ENCODE results near the gene HMGCLL1.

Gene HMGCLL1

DNA sequence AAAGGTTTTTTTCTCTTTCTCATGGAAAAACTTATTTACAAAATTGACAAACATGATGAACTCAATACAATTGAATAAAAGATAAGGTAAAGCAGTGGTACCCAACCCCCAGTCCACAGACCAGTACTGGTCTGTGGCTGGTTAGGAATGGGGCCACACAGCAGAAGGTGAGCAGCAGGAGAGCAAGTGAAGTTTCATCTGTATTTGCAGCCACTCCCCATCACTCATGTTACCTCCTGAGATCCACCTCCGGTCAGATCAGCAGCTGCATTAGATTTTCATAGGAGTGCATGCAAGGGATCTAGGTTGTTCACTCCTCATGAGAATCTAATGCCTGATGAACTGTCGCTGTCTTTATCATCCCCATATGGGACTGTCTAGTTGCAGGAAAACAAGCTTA lies 47.5 kb downstream of the HMGCLL1 start:
- DNase-seq (ENCODE audit: low spot score) = no peak

DNA sequence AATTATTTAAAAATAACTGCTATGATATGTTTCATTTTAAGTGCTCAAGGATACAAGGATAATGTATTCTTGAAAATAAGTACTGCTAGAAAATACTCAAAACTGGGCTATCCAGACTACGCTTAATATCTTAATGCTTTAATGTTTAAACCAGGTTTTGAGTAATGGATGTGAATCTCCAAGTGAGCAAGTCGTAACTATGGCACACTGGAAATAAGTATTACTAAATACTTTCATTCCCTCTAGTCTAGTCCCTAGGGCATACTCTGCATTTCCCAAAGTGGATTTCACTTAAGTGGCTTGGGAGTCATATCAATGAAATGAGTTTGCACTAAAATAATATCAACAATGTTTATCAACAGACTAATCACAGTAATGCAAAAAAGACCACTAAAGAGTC lies 48.1 kb downstream of the HMGCLL1 start:
- DNase-seq (ENCODE audit: low spot score) = no peak

DNA sequence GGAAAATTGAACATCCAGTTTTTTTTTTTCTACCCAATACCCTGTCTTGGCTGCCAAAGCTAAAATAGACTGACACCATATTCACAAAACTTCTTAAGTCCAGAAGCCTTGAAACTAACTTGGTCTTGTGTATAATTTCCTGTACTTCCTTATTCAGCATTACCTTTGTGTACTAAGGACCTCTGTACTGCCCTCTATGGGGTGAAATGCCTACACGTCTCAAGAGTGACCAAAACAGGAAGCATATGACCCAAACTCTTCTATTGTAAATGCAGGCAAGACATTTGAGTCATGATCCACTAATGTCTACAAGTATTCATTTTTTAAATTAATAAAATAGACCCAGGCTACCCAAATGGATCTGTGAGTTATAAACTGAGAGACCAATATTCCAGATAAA lies 50.4 kb downstream of the HMGCLL1 start:
- peak; percentile 0 for DNase-seq (ENCODE audit: low spot score)

DNA sequence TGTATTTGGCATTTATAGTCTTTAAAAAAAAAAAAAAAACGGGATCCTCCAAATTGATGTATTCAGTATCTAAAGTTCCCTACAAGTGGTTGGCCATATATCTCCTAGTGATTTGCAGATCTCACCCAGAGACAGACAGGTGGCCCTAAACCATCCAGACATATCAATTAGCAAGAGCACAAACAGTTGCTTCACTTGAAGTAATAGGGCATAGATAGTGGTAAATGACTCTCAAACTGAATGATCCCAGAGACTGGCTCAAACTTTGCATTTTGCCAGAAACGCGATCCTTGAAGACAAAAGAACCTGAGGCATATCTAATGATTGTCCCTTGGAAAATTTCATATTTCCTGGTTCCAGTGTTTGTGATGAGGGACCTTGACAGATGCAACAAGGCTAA lies 54.6 kb downstream of the HMGCLL1 start:
- DNase-seq (ENCODE audit: low spot score) = no peak

DNA sequence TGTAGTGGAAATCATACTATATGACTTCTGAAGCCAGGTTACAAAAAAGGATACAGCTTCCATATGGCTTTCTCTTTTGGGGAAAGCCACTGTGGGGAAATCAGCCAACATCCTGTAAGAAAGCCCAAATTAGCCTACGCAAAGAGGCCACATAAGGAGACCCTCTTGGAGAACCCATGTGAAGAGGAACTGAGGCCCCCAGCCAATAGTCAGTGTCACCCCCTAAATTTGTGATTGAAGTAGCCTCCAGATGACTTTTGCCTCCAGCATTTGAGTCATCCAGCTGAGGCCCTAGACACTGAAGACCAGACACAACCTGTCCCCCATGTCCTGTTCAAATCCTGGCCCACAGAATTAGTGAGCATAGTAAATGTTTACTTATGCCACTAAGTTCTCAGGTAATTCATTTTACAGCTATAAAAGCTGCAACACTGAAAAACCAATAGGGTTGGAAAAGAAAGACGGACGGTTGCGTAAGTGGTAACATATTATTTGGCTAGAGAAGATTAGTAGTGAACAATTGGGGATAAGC lies 60.4 kb downstream of the HMGCLL1 start:
- no peak for DNase-seq (ENCODE audit: low spot score)

DNA sequence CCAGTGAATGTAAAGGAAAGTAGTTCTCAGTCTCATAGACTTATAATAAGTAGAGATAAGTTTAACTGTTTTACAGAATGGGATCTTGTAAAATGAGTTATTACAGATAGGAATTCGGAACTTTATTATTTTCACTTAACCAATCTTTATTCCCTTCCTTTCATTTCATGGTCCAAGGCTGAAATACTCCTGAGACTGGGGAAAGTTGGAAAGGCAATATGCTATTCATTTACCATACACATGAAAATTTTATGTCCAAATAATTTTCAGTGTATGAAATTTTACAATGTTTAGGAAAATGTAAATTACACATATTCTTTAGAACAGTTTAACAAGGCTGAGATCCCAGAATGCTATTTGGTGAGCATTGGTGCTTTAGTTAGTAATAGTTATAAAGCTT lies 62.3 kb downstream of the HMGCLL1 start:
- DNase-seq (ENCODE audit: low spot score) = no peak

DNA sequence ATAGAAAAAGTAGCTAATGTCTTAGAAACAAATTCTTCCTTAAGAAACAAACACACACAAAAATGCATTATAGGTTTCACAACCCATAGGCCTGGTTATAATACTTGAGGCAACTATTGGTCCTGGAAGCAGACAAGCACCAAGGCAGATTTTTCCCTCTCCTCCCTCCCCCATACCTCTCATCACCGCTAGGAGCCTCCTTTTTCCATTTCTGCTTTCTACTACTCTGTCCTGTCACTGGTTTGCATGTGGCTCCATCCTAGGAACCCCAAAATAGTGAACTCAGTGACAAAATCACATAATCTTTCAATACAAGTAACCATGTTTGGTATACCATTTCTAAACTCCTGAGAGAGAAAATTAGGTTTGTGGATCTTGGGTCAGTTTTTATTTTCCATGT lies 66.1 kb downstream of the HMGCLL1 start:
- DNase-seq (ENCODE audit: low spot score) = no peak

DNA sequence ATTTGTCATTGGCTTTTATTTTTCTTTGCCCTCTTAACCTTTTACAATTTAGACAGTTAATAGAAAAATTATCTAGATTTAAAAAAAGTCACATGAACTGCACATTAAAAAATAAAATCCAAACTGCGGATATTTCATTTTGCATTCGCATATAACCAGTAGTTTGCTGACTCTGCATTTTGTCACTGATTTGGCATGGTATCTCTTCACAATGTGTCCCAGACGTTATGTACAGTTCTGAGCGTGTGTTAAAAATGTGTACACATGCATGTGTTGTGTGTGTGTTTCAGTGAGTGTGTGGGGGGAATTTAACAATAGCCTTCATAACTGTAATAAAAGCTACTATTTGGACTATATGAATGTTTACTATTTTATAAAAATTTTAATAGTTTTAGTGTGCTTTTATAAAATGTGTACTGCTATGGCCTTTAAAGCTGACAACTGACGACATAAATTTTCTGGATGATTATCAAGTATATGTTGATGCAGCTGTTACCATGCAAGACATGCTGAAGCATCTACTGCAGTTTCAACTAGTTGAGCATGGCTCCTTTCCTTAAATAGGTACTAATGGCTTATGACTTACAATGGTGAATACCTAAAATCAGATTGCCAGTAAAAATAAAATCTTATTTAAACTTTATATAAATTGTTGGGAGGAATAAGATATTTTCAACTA lies 67.7 kb downstream of the HMGCLL1 start:
- no peak for DNase-seq (ENCODE audit: low spot score)

DNA sequence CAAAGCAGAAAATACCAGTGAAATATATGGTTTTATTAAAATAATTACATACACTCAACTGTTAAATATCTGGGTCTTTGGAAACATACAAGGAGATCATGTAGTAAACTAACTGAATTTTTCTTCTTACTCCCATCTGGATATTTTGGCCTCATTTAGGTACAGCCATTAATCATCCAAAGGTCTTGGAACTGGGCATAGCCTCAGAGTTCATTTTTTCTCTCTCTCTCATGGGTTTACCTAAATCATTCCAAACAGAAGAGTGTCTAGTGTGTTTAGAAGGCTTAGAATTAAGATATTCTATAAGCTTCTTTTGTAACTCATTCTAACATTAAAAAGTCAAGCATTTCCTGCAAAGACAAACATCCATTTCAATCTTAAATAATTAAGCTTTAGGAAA lies 79.4 kb downstream of the HMGCLL1 start:
- no peak for DNase-seq (ENCODE audit: low spot score)

DNA sequence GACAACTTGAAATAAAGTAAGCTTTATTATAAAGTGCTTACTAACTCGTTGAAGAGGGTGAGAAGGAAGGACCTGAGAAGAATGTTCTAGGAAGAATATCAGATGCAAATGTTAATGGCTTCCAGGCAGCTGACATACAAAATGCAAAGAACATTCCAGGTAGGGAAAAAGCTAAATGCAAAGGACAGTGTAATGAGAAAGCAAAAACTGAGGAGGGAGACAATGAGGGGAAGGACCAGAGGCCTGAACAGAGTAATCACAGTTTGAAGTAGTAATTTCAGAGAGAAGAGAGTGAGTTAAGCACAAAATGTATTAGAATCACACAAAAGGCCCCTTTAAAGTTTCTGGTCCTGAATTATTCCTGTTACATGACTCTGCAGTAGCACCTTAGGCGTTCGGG lies 81.3 kb downstream of the HMGCLL1 start:
- no peak for DNase-seq (ENCODE audit: low spot score)

DNA sequence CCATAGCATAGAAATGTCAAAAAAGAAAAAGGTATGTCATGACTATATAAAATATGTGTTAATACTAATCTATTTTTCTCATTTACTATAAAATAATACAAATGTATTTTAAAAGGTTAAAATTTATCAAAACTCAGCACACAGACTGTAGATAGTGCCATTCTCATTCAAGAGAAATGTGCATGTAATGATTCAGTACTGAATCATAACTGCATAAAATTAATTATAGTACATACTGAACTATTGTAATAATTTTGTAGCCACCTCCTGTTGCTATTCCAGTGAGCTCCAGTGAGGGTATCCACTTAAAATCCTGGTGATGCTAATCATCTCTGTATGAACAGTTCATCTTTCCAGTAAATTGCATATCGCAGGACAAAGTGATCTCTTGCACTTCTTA lies 82.8 kb downstream of the HMGCLL1 start:
- DNase-seq (ENCODE audit: low spot score) = no peak

DNA sequence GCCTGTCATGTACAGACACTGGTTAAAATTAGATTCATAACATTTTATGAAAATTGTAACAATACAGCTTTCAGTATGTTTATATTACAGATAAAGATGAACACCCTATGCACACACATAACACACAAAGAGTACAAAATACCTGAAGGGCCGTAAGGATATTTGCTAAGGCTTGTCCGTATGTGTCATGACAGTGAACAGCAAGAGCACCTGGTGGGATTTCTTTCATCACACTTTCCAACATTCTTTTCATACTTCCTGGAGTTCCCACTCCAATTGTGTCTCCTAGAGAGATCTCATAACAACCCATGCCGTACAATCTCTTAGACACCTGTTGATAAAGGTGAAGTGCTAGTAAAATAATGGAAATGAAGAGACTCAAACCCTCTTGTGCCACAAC lies 83.7 kb downstream of the HMGCLL1 start:
- no peak for DNase-seq (ENCODE audit: low spot score)

DNA sequence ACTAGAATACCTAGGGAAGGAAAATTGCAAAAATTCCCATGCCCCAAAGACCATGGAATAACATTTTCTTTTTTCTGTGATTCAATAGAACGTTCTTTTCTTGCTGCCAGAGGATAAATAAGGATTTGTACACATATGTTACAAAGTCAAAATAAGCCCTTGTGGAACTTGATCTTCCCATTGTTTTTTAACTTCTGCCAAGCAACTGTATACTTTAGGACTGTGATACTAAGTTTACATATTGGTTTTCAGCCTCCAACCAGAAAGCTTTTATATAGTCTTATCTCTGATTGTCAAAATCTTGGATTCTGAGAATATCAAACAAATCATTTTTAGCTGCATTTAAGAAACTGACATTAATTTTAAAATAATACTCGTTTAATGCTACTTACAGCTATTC lies 84.6 kb downstream of the HMGCLL1 start:
- no peak for DNase-seq (ENCODE audit: low spot score)

DNA sequence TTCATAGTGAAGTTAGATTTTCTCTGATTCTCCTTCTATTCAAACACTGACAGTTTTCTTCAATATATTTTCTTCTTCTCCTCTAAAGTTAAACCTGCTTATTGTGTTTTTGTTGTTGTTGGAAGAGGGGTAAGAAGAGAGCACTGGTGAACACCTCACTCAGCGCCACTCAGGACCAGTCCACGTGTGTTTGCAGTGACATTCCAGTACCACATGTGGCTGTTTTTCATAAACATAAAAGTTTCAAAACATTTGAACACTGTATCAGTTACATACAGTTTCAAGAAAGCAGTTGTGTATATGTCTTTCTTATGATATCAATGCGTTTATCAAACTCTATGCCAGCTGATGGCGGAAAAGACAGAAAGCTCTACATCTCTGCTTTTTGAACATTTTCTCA lies 86.7 kb downstream of the HMGCLL1 start:
- no peak for DNase-seq (ENCODE audit: low spot score)

DNA sequence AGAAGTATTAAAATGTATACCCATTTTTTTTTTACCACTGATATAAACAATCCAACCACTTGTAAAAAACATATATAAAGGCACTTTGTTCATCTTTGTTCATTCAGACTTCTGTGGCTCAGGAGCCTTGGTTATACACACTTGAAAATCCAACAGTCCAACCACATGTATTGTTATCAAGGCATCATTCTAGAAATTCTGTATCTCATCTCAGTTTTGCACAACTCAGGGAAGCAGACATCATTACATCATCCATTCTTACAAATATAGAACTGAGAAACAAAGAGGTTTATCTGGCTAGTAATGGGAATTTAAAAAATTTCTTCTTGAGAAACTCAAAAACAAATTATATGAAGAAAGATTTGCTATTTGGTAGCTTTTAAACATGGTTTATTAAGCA lies 88.1 kb downstream of the HMGCLL1 start:
- no peak for DNase-seq (ENCODE audit: low spot score)

DNA sequence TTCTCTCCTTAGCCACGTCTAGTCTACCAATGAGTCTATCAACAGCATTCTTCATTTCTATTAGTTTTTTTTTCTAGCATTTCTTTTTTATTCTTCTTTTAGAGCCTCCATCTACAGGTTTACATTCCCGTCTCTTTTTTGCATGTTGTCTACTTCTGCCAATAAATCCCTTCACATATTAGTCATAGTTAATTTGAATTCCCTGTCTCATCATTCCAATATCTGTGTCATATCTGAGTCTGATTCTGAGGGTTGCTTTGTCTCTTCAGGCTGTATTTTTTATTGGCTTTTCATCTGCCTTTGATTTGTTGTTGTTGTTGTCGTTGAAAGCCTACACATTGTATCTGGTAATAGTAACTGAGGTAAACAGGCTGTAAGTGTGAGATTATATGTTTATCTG lies 104.6 kb downstream of the HMGCLL1 start:
- no peak for DNase-seq (ENCODE audit: low spot score)

DNA sequence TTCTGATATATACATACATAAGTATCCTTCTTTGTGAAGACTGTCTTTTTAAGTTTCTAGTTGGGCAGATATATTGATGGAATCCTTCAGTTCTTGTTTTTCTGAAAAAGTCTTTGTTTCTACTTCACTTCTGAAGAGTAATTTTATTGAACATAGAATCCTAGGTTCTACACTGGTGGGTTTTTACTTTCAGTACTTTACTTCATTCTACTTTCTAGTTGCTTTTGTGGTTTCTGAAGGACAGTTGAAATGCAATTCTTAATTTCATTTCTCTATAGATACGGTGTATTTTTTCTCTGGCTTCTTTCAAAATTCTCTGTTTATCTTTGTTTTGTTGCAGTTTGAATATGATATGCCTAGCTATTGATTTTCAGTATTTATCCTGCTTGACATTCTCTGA lies 105.3 kb downstream of the HMGCLL1 start:
- DNase-seq (ENCODE audit: low spot score) = no peak

DNA sequence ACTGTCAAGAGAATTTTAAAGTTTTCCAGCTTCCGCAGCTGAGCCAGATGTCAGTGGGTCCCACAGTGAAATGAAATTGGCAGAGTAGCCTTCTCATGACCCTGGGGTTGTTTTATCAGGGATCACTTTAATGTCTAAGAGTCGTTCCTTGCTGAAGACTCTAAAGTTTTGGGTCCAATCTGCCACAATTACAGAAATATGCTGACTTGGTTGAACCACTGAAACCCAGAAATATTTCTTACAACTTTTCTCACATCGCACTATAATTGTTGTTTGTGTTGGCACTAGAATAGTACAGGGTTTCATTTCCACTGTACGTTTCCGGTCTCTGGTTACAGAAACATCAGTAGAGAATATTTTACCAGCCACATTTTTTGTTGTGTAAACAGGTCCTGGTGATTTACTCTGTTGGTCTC lies 109.0 kb downstream of the HMGCLL1 start:
- DNase-seq (ENCODE audit: low spot score) = no peak

DNA sequence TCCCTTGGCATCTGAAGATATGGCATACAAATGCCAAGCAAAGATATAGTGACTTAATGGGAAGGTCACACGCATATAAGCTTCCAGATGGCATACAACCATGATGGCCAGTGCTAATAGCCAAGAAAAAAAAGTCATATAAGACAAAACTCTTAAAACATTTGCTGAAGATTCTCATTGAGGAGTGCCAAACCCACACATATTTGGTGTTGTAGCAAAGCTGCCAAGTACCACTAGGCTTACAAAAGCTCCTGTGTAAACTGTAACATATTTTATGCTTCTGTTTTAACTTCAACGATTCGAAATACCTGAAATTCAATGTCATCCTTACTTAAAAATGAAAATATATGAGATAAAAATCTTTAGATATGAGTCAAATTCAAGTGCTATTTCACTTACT lies 123.0 kb downstream of the HMGCLL1 start:
- no peak for DNase-seq (ENCODE audit: low spot score)

DNA sequence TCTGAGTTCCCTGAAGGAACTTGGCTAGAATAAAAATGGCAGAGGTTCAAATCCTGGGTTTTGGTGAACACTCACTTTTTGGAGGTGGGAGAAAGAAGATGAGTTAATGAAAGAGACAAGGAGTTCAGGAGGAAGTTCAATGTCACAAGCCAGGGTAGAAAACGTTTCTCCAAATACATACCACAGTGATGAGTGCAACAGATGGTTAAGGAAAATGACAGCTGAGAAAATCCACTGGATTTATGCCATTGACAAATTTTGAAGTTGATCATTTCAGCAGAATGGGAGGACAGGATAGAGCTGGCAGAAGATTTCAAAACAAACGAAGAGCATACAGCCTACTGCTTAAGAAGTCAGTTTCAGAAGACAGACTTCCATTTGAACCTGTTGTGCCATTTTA lies 129.0 kb downstream of the HMGCLL1 start:
- no peak for DNase-seq (ENCODE audit: low spot score)

DNA sequence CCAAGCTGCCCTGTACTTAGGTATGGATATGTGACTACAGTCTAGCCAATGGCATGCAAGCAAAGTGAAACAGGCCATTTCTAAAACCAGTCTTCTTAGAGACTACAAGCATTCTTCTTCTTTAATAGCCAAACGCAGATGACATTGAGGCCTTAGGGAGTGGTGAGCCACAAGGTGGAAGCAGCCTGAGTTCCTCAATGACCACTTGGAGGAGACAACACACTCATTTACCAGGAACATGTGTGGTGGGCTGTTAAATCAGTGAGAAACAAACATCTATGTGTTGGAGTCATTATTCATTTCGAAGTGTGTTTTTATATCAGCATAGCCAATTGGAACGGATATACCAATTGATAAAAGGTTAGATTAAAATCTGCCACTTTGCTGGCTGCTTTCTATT lies 129.8 kb downstream of the HMGCLL1 start:
- DNase-seq (ENCODE audit: low spot score) = no peak

DNA sequence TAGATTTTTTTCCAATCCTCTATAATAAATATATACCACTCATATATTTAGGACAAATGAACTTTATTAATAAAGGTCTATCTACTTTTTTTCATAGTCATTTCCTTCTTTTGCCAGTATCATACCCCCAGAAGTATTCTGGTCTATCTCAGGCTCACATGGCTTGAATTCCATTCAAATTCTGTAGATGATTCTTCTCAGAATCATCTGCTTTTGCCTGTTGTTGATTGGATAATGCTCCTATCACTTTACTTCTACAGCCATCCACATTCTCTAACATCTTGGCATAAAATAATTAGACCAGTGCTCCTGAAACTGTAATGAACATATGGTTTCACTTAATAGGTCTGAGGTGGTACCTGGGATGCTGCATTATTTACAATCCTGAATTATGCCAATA lies 130.5 kb downstream of the HMGCLL1 start:
- peak; percentile 2 for DNase-seq (ENCODE audit: low spot score)

DNA sequence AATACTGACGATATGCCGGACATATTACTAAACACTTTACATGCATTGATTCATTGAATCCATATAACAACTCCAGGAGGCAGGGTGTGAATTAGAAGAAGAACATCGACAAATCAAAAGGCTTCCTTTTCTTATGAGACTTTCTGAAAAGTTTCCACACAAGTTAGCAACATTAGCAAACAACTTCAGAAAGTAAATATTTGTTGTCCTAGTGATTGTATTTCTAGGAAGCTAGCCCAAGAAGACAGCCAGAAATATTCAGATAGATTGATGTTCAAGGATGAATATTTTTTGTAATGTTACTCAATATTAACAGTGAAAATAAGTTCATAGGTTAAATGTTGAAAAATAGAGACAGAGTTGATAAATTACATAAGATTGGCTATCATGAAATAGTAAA lies 131.1 kb downstream of the HMGCLL1 start:
- DNase-seq (ENCODE audit: low spot score) = no peak

DNA sequence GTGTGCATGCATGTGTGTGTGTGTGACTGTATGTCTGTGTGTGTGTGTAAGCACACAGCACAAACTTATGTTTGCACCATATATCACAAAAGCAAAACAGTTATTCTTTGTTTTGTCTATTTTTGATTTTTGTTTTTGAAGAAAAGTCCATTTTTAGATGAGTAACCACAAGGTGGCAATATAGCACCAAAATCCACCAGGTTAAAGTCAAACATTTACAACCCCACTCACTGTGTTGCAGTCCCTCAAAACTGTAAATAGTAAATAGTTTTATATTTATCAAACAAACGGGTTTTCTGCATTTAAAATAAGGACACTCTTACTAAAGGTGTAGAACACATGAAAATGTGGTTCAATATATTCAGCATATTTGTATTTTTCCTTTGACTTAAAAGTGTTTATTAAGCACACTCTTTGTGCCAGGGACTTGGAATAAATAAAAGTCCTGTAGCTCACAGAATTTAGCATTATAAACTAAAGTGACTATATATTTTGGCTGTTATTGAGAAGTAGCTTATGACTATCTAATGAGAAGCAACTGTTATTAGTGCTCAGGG lies 133.3 kb downstream of the HMGCLL1 start:
- peak; percentile 1 for DNase-seq (ENCODE audit: low spot score)

Measured in hepatic stellate cell (primary cell).